Measurements from ENCODE around the gene FGD3. TPM values are rescaled to one million over a fixed set of nuclear protein-coding genes. Genes with fewer than 3 reads are reported as not detected.
A peak's percentile ranks its signal among the peaks of the same experiment; 100 is the strongest.

FGD3 gene
- total RNA-seq, 1 donor from 2014 or later, result 0.26 TPM

DNA sequence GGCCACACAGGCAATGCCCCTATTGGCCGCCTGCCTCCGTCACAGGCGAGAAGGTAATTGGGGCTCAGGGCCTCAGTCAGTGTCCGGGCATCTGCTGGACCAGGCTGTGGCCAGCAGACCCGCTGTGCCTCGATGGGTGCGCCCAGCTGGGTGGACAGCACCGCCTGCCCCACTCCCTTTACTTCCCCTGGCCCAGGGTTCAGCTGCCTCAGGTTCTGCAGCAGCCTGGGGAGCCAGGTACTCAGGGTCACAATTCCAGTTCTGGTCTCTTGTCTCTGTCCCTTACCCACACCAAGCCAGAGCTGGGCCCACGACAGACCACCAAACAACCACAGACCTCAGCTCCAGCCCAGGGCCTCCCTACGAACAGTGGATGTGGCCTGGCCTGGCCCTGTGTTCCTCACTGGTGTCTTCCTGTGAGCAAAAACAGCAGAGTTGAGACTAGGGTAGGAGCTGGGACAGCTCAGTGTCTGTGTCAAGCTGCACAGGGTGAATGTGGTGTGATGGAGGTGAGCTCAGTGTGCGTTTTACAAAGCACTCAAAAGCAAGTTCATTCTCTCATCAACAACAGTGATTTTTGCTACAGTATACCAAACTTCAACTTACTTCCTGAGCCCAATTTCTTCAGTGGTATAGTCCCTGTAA, 77.8 kb downstream of the FGD3 start:
- TF ChIP-seq, protein P1, sequence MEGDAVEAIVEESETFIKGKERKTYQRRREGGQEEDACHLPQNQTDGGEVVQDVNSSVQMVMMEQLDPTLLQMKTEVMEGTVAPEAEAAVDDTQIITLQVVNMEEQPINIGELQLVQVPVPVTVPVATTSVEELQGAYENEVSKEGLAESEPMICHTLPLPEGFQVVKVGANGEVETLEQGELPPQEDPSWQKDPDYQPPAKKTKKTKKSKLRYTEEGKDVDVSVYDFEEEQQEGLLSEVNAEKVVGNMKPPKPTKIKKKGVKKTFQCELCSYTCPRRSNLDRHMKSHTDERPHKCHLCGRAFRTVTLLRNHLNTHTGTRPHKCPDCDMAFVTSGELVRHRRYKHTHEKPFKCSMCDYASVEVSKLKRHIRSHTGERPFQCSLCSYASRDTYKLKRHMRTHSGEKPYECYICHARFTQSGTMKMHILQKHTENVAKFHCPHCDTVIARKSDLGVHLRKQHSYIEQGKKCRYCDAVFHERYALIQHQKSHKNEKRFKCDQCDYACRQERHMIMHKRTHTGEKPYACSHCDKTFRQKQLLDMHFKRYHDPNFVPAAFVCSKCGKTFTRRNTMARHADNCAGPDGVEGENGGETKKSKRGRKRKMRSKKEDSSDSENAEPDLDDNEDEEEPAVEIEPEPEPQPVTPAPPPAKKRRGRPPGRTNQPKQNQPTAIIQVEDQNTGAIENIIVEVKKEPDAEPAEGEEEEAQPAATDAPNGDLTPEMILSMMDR (IDR thresholded peaks at IDR 0.05; ENCODE audit: insufficient read depth, low read length, severe bottlenecking), result no peak
- FAIRE-seq (no peak), DNase-seq (ENCODE audit: low read depth) (no peak)
- Histone ChIP-seq H3K36me3 (ENCODE audit: control insufficient read depth, insufficient read depth, low read length) (no peaks in the 10 kb centered on the region), H3K27me3 (ENCODE audit: control insufficient read depth, insufficient read depth, low read length) (peaks cover 3% of the 10 kb centered on the region), H3K4me3 (ENCODE audit: low read depth, low read length) (no peak overlapping the region)

DNA sequence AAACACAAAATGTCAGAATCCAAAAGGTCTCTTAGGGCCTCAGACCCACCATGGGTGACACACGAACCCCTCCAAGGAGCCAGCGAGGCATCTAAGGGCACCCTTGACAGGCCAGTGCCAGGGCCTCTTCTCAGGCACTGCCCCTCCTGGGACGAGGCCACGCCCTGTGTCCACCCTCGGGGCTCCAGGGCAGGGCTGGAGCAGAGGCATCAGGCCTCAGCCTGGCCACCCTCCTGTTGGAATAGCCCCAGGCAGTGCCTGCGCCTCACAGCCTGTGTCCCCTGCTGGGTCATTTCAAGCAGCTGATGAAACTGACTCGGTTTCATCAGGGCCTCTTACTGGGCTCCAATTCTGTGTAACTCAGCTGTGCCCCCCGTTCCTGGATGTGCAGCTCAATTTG, 78.4 kb downstream of the FGD3 start:
- H3K36me3 ChIP-seq (ENCODE audit: control insufficient read depth, insufficient read depth, low read length), result no peaks in the 10 kb centered on the region
- FAIRE-seq (no peak), DNase-seq (ENCODE audit: low read depth) (no peak)
- TF ChIP-seq, protein P1 (IDR thresholded peaks at IDR 0.05; ENCODE audit: insufficient read depth, low read length, severe bottlenecking), result no peak
- H3K27me3 ChIP-seq (ENCODE audit: control insufficient read depth, insufficient read depth, low read length), result peaks cover 3% of the 10 kb centered on the region
- no peak overlapping the region for H3K4me3 ChIP-seq (ENCODE audit: low read depth, low read length)

DNA sequence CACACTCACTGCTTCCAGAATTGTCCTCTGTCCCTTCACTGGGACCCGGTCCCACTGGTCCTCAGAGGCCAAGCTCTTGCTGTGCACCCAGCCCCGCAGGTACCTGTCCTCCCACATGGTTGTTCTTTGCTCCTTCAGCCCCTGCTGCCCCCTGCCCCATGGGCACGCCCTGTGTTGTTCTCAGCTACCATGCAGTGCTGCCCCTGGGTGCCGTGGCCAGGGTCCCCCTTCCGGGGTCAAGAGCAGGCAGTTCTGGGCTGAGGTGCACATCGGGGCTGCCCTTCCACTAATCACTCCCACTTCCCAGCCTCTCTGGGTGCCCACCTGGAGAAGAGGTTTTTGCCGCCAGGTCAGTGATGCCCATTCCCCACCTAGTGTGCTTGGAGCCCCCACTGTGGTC, 79.3 kb downstream of the FGD3 start:
- TF ChIP-seq, protein P1 (IDR thresholded peaks at IDR 0.05; ENCODE audit: insufficient read depth, low read length, severe bottlenecking), result no peak
- H3K36me3 ChIP-seq (ENCODE audit: control insufficient read depth, insufficient read depth, low read length), result no peaks in the 10 kb centered on the region
- FAIRE-seq (no peak), DNase-seq (ENCODE audit: low read depth) (no peak)
- peaks cover 3% of the 10 kb centered on the region for H3K27me3 ChIP-seq (ENCODE audit: control insufficient read depth, insufficient read depth, low read length)
- no peak overlapping the region for H3K4me3 ChIP-seq (ENCODE audit: low read depth, low read length)

DNA sequence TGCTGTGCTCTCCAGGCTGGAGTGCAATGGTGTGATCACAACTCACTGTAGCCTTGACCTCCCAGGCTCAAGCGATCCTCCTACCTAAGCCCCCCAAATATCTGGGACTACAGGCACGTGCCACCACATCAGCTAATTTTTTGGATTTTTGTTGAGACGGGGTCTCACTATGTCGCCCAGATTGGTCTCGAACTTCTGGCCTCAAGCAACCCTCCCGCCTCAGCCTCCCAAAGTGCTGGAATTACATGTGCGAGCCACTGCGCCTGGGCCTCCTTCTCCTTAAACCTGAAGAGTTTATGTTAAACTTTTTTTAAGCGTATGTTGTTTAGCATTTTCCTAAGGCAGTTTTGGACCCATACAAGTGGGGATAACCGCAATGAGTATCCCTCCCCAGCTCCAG, 80.4 kb downstream of the FGD3 start:
- TF ChIP-seq, protein P1 (IDR thresholded peaks at IDR 0.05; ENCODE audit: insufficient read depth, low read length, severe bottlenecking), result no peak
- H3K36me3 ChIP-seq (ENCODE audit: control insufficient read depth, insufficient read depth, low read length), result no peaks in the 10 kb centered on the region
- H3K27me3 ChIP-seq (ENCODE audit: control insufficient read depth, insufficient read depth, low read length), result peaks cover 5% of the 10 kb centered on the region
- H3K4me3 ChIP-seq (ENCODE audit: low read depth, low read length), result no peak overlapping the region
- FAIRE-seq (no peak), DNase-seq (ENCODE audit: low read depth) (no peak)

DNA sequence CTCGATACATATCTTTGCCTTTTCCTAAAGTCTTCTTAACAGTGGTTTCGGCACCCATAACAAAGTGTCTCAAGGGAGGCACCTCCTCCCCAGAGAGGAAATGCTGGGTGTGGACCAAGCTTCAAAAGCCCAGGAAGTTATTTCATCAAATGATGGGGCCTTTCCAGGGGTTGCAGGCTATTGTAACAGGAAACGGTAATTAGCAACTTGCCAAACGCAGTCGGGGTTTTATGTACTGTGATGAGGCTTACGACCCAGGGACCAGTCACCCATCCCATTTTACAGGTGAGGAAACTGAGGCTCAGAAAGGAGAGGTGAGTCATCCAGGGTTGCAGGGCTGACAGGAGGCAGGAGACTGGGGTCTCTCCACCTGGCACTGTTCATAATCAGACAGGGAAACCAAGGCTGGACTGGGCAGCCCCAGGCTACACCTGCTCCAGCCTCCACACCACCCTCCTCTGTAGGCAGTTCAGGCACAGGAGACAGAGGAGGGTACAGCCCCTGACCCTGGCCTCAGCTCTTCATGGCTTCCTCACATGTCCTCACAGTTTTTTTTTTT, 81.2 kb downstream of the FGD3 start:
- H3K36me3 ChIP-seq (ENCODE audit: control insufficient read depth, insufficient read depth, low read length), result no peaks in the 10 kb centered on the region
- no peak overlapping the region for H3K4me3 ChIP-seq (ENCODE audit: low read depth, low read length)
- FAIRE-seq (no peak), DNase-seq (ENCODE audit: low read depth) (peak; percentile 13)
- TF ChIP-seq, protein P1 (IDR thresholded peaks at IDR 0.05; ENCODE audit: insufficient read depth, low read length, severe bottlenecking), result no peak
- H3K27me3 ChIP-seq (ENCODE audit: control insufficient read depth, insufficient read depth, low read length), result peaks cover 5% of the 10 kb centered on the region

Data from bronchial epithelial cell (primary cell).